GM23248 (cell line): ENCODE measurements around the gene MTA3. TPM values are rescaled to one million over a fixed set of nuclear protein-coding genes. Genes with fewer than 3 reads are reported as not detected.

ENCODE experiments used
- DNase-seq: peaks from one replicate; pipeline ENCODE4 v3.0.0-alpha.2; 2015
- H2AFZ ChIP-seq: fragments of 200-600 bp; sonication (generic); 2 replicates; pipeline ENCODE4 v1.6.1; 2016; ENCODE audit warnings: antibody characterized with exemption
- H3F3A ChIP-seq: fragments of 200-600 bp; sonication (generic); 2 replicates; pipeline ENCODE4 v1.6.1; 2016; ENCODE audit warnings: mild to moderate bottlenecking, antibody characterized with exemption, mixed run types; ENCODE audit not compliant: insufficient read depth
- H3K27ac ChIP-seq: fragments of 200-600 bp; sonication (generic); 2 replicates; pipeline ENCODE4 v1.5.1; 2016; ENCODE audit warnings: mild to moderate bottlenecking
- H3K27me3 ChIP-seq: fragments of 200-600 bp; sonication (generic); replicated peaks from 2 replicates; pipeline ENCODE4 v1.6.1; 2016; ENCODE audit warnings: mild to moderate bottlenecking; ENCODE audit not compliant: insufficient read depth
- H3K36me3 ChIP-seq: fragments of 200-600 bp; sonication (generic); 2 replicates; pipeline ENCODE4 v1.6.1; 2016; ENCODE audit warnings: low read depth, mild to moderate bottlenecking
- H3K4me1 ChIP-seq: fragments of 200-600 bp; sonication (generic); 2 replicates; pipeline ENCODE4 v1.6.1; 2016; ENCODE audit warnings: mild to moderate bottlenecking; ENCODE audit not compliant: insufficient read depth
- H3K4me2 ChIP-seq: fragments of 200-600 bp; sonication (generic); one replicate; pipeline ENCODE4 v1.6.1; 2016; ENCODE audit warnings: mild to moderate bottlenecking; ENCODE audit not compliant: unreplicated experiment
- H3K4me3 ChIP-seq: fragments of 200-600 bp; sonication (generic); 2 replicates; pipeline ENCODE4 v1.5.1; 2016; ENCODE audit warnings: mild to moderate bottlenecking
- H3K79me2 ChIP-seq: fragments of 200-600 bp; sonication (generic); 2 replicates; pipeline ENCODE4 v1.6.1; 2016; ENCODE audit warnings: mild to moderate bottlenecking; ENCODE audit not compliant: insufficient read depth
- H3K9ac ChIP-seq: fragments of 200-600 bp; sonication (generic); 2 replicates; pipeline ENCODE4 v1.6.1; 2016; ENCODE audit warnings: mild to moderate bottlenecking
- H3K9me2 ChIP-seq: fragments of 200-600 bp; sonication (generic); 2 replicates; pipeline ENCODE4 v1.6.1; 2016; ENCODE audit warnings: mixed run types, mild to moderate bottlenecking, moderate library complexity; ENCODE audit not compliant: insufficient read depth
- H3K9me3 ChIP-seq: fragments of 200-600 bp; sonication (generic); one replicate; pipeline ENCODE4 v1.6.1; 2017; ENCODE audit warnings: low read depth
- H4K20me1 ChIP-seq: fragments of 200-600 bp; sonication (generic); 2 replicates; pipeline ENCODE4 v1.6.0; 2016; ENCODE audit not compliant: insufficient read depth
- EZH2 ChIP-seq: fragments of 200-600 bp; sonication (generic); IDR thresholded peaks from 2 replicates; pipeline ENCODE4 v1.6.1; 2018; ENCODE audit warnings: antibody characterized with exemption, mild to moderate bottlenecking; ENCODE audit not compliant: insufficient read depth, poor library complexity, severe bottlenecking
- EZH2phosphoT487 ChIP-seq: fragments of 200-600 bp; sonication (generic); IDR thresholded peaks from 2 replicates; pipeline ENCODE4 v1.6.1; 2018; ENCODE audit warnings: antibody characterized with exemption, moderate library complexity, mild to moderate bottlenecking, low read depth; ENCODE audit not compliant: insufficient read depth
- WGBS, 2 experiments: methylation state at CpG; one replicate each; pipeline ENCODE4 v1.1.6; 2015 to 2017; ENCODE audit warnings: low lambda C conversion rate in 2 of 2, low coverage in 1 of 2; ENCODE audit errors: missing lambda C conversion rate in 2 of 2; 5-methylcytosine and 5-hydroxymethylcytosine counted together
- in situ Hi-C: fragments of 300-500 bp; cut with MboI; formaldehyde crosslinking; loops from 2 replicates; pipeline ENCODE4 v1.15.0; 2020
- polyA plus RNA-seq: library from polyadenylated mRNA; unstranded; fragments of >200 nt; fragmentation: Nextera tagmentation; extraction: Ambion mirVana; gene quantifications from 2 replicates; pipeline ENCODE4 v1.2.1, GENCODE V29; 2016
- total RNA-seq: library from RNA; depleted of rRNA; stranded (reverse); fragments of >200 nt; shearing (Covaris generic); gene quantifications from 2 replicates; pipeline ENCODE4 v1.2.3, GENCODE V29; 2014

MTA3 gene
- total and polyA plus RNA-seq, 2 experiments from 2014 or later = 25.7 to 29.7 TPM

GRCh38 chr2:42744545-42745082, 176.2 kb downstream of the MTA3 start:
- Histone ChIP-seq H3K9me3 (no peaks in the 10 kb centered on the region), H3K27me3 (no peaks in the 10 kb centered on the region), H3K27ac (no peak overlapping the region), H3K79me2 (no peaks in the 10 kb centered on the region), H3K9ac (no peak overlapping the region), H3K36me3 (no peaks in the 10 kb centered on the region; the same call in 1 of the 2 replicates), H4K20me1 (no peaks in the 10 kb centered on the region), H3K4me3 (no peak overlapping the region), H3K4me1 (peaks cover 16% of the 10 kb centered on the region), H2AFZ (no peak overlapping the region), H3K9me2 (no peaks in the 10 kb centered on the region), H3K4me2 (no peak overlapping the region), H3F3A (peaks cover 7% of the 10 kb centered on the region; the same call in 1 of the 2 replicates)
- in situ Hi-C loops = no loop called here
- TF ChIP-seq EZH2 (no peak), EZH2phosphoT487 (no peak)
- WGBS, 2 experiments = 95 to 96% methylated on average over 3 of the region's 3 CpGs
- DNase-seq = no peak

GRCh38 chr2:42747422-42747821, 179.0 kb downstream of the MTA3 start:
- no peaks in the 10 kb centered on the region for H3K9me3 ChIP-seq
- no peak overlapping the region for H3K9ac ChIP-seq
- peaks cover 16% of the 10 kb centered on the region for H3K4me1 ChIP-seq
- no peak overlapping the region for H3K4me2 ChIP-seq
- no peak overlapping the region for H3K4me3 ChIP-seq
- H3K27ac ChIP-seq = no peak overlapping the region
- TF ChIP-seq EZH2 = no peak
- no peaks in the 10 kb centered on the region for H3K27me3 ChIP-seq
- H3F3A ChIP-seq = peaks cover 7% of the 10 kb centered on the region; the same call in 1 of the 2 replicates
- H3K79me2 ChIP-seq = no peaks in the 10 kb centered on the region
- no peak for DNase-seq
- no peaks in the 10 kb centered on the region for H3K9me2 ChIP-seq
- no peak overlapping the region for H2AFZ ChIP-seq
- 97 to 98% methylated on average over 3 of the region's 3 CpGs for WGBS, 2 experiments
- in situ Hi-C loops = no loop called here
- H3K36me3 ChIP-seq = no peaks in the 10 kb centered on the region; the same call in 1 of the 2 replicates
- H4K20me1 ChIP-seq = no peaks in the 10 kb centered on the region

GRCh38 chr2:42748840-42749239, 180.4 kb downstream of the MTA3 start:
- no peaks in the 10 kb centered on the region for H3K9me2 ChIP-seq

DNA sequence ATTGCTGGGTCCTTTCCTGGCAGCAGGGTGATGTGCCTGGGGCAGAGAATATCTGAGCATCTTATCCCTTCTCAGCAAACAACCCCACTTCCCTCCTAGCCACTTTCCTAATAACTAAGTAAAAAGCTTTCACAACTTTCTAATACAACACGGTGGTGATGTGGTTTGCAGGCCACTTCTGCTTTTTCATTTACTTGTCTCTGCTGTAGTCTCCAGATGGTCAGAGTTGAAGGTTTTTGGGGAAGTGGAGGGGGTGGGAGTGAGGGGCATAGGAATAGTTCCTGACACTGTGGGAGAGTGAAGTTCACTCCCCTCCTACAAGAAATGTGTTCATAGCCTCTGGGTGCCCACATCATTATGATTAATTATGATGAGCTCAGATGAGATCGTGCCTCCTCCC, 183.9 kb downstream of the MTA3 start:
- Histone ChIP-seq H3K9me2 (no peaks in the 10 kb centered on the region), H3K36me3 (no peaks in the 10 kb centered on the region; the same call in 1 of the 2 replicates), H4K20me1 (no peaks in the 10 kb centered on the region), H2AFZ (no peak overlapping the region), H3K9me3 (no peaks in the 10 kb centered on the region), H3K9ac (no peak overlapping the region), H3K27me3 (no peaks in the 10 kb centered on the region), H3K27ac (no peak overlapping the region), H3K4me1 (peaks cover 23% of the 10 kb centered on the region), H3K79me2 (no peaks in the 10 kb centered on the region), H3F3A (peaks cover 13% of the 10 kb centered on the region; the same call in 1 of the 2 replicates), H3K4me3 (no peak overlapping the region), H3K4me2 (no peak overlapping the region)
- in situ Hi-C loops = no loop called here
- 75 to 83% methylated on average over 2 of the region's 2 CpGs for WGBS, 2 experiments
- TF ChIP-seq EZH2phosphoT487 (no peak), EZH2 (no peak)
- peak; percentile 16 for DNase-seq

More at GRCh38 chr2:42748840-42749239, 180.4 kb downstream of the MTA3 start:
- Histone ChIP-seq H3K9ac (no peak overlapping the region), H3K4me3 (no peak overlapping the region), H3K9me3 (no peaks in the 10 kb centered on the region), H3F3A (peaks cover 7% of the 10 kb centered on the region; the same call in 1 of the 2 replicates), H2AFZ (no peak overlapping the region), H3K27me3 (no peaks in the 10 kb centered on the region), H3K36me3 (no peaks in the 10 kb centered on the region; the same call in 1 of the 2 replicates), H3K4me1 (peaks cover 18% of the 10 kb centered on the region), H3K79me2 (no peaks in the 10 kb centered on the region), H3K4me2 (no peak overlapping the region), H4K20me1 (no peaks in the 10 kb centered on the region), H3K27ac (no peak overlapping the region)
- WGBS, 2 experiments = 92 to 98% methylated on average over 4 of the region's 4 CpGs
- TF ChIP-seq EZH2phosphoT487 (no peak), EZH2 (no peak)
- DNase-seq = no peak
- in situ Hi-C loops = no loop called here
